Trophoblast cell (in vitro differentiated cells and primary cell): ENCODE measurements around the gene SLC50A1.

Experiments
- DNase-seq, 2 donors: peaks; one replicate each; pipeline ENCODE4 v3.0.0-alpha.2; 2016
- H2AFZ ChIP-seq: 2 replicates; pipeline ENCODE4 v1.6.1; 2013; ENCODE audit warnings: low read length, moderate library complexity, mild to moderate bottlenecking; ENCODE audit not compliant: insufficient read depth, poor library complexity
- H2AK5ac ChIP-seq: 2 replicates; pipeline ENCODE4 v1.6.1; 2013; ENCODE audit warnings: mild to moderate bottlenecking, low read length
- H2BK120ac ChIP-seq: 2 replicates; pipeline ENCODE4 v1.6.1; 2013; ENCODE audit warnings: low read length, mild to moderate bottlenecking, moderate library complexity; ENCODE audit not compliant: insufficient read depth, poor library complexity
- H2BK12ac ChIP-seq: 2 replicates; pipeline ENCODE4 v1.6.1; 2013; ENCODE audit warnings: mild to moderate bottlenecking, low read length, moderate library complexity
- H2BK5ac ChIP-seq: 2 replicates; pipeline ENCODE4 v1.6.1; 2013; ENCODE audit warnings: low read length, low read depth, moderate library complexity, mild to moderate bottlenecking; ENCODE audit not compliant: poor library complexity
- H3K14ac ChIP-seq: 2 replicates; pipeline ENCODE4 v1.6.1; 2013; ENCODE audit warnings: mild to moderate bottlenecking, low read length
- H3K18ac ChIP-seq: 2 replicates; pipeline ENCODE4 v1.6.1; 2013; ENCODE audit warnings: mild to moderate bottlenecking, low read length
- H3K23ac ChIP-seq: 2 replicates; pipeline ENCODE4 v1.6.1; 2013; ENCODE audit warnings: low read length
- H3K27ac ChIP-seq: 2 replicates; pipeline ENCODE4 v1.5.1; 2013; ENCODE audit warnings: low read depth, mild to moderate bottlenecking, inconsistent platforms, low read length, moderate library complexity
- H3K27me3 ChIP-seq: 2 replicates; pipeline ENCODE4 v1.6.1; 2013; ENCODE audit warnings: inconsistent platforms, mild to moderate bottlenecking, low read length, moderate library complexity; ENCODE audit not compliant: insufficient read depth
- H3K36me3 ChIP-seq, 2 experiments: 1 replicate in 1 of 2; 2 replicates in 1 of 2; pipeline ENCODE4 v1.6.1; 2013; ENCODE audit warnings: low read length in 2 of 2, mild to moderate bottlenecking in 2 of 2, moderate library complexity in 1 of 2; ENCODE audit not compliant: insufficient read depth in 2 of 2, control insufficient read depth in 1 of 2
- H3K4ac ChIP-seq: 2 replicates; pipeline ENCODE4 v1.6.1; 2013; ENCODE audit warnings: low read depth, mild to moderate bottlenecking, low read length, moderate library complexity
- H3K4me1 ChIP-seq, 2 experiments: 1 replicate in 1 of 2; 2 replicates in 1 of 2; pipeline ENCODE4 v1.6.1; 2013; ENCODE audit warnings: low read length in 2 of 2, mild to moderate bottlenecking in 2 of 2, moderate library complexity in 1 of 2; ENCODE audit not compliant: insufficient read depth in 2 of 2, control insufficient read depth in 1 of 2
- H3K4me2 ChIP-seq: 2 replicates; pipeline ENCODE4 v1.6.1; 2013; ENCODE audit warnings: inconsistent platforms, mild to moderate bottlenecking, low read length, moderate library complexity
- H3K4me3 ChIP-seq: 2 replicates; pipeline ENCODE4 v1.5.1; 2013; ENCODE audit warnings: mild to moderate bottlenecking, low read depth, low read length, inconsistent platforms
- H3K79me1 ChIP-seq: one replicate; pipeline ENCODE4 v1.6.1; 2013; ENCODE audit warnings: low read length
- H3K79me2 ChIP-seq: 2 replicates; pipeline ENCODE4 v1.6.1; 2013; ENCODE audit warnings: low read length, mild to moderate bottlenecking; ENCODE audit not compliant: control insufficient read depth, insufficient read depth, poor library complexity
- H3K9ac ChIP-seq: 2 replicates; pipeline ENCODE4 v1.6.1; 2013; ENCODE audit warnings: mild to moderate bottlenecking, low read length
- H3K9me3 ChIP-seq: 2 replicates; pipeline ENCODE4 v1.6.1; 2013; ENCODE audit warnings: low read depth, mild to moderate bottlenecking, control low read depth, inconsistent platforms, low read length; ENCODE audit not compliant: insufficient read depth
- H4K12ac ChIP-seq: 2 replicates; pipeline ENCODE4 v1.6.1; 2013; ENCODE audit warnings: low read depth, mild to moderate bottlenecking, low read length, moderate library complexity
- H4K8ac ChIP-seq: 2 replicates; pipeline ENCODE4 v1.6.1; 2013; ENCODE audit warnings: low read depth, mild to moderate bottlenecking, low read length, moderate library complexity
- H4K91ac ChIP-seq: one replicate; pipeline ENCODE4 v1.6.1; 2013; ENCODE audit warnings: low read depth, mild to moderate bottlenecking, low read length, moderate library complexity
- WGBS: extraction: QIAGEN DNeasy Blood & Tissue Kit; methylation state at CpG from one replicate; pipeline ENCODE4 v1.1.7; 2013; ENCODE audit warnings: missing lambda C conversion rate; ENCODE audit not compliant: insufficient read length, insufficient coverage; ENCODE audit errors: extremely low coverage; 5-methylcytosine and 5-hydroxymethylcytosine counted together

Gene SLC50A1

GRCh38 chr1:155092131-155092530 is 43.5 kb upstream of the SLC50A1 start:
- no CpG with 5 or more reads among the region's 6 CpGs for WGBS
- no peaks in the 10 kb centered on the region for H3K27me3 ChIP-seq

DNA sequence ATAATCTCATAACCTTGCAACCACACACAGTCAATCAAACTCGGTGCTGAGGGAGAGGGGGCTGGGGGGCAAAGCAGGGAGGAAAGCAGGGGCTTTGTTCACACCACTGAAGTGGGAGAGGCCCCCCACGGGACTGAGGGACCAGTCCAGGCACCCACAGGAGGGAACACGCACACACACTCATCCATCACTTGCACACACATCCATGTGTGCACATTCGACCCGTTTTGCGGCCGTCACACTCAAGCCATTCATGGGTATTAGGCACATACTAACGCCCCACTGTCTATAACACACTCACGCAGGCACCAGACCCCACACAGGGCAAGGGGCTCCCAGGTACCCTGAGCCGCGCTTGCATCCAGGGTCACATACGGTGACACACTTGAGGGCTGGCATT is 43.0 kb upstream of the SLC50A1 start:
- Histone ChIP-seq H3K4me2 (no peak overlapping the region), H3K4me1 (peaks cover 3 to 8% of the 10 kb centered on the region in 2 experiments), H3K9me3 (peaks cover 2% of the 10 kb centered on the region), H3K79me2 (no peaks in the 10 kb centered on the region), H2BK12ac (no peak overlapping the region), H2AFZ (no peak overlapping the region), H3K14ac (no peak overlapping the region), H3K27me3 (no peaks in the 10 kb centered on the region), H3K18ac (no peak overlapping the region), H3K9ac (no peak overlapping the region), H3K36me3 (no peaks in the 10 kb centered on the region), H3K4ac (no peak overlapping the region), H3K79me1 (peaks cover 2% of the 10 kb centered on the region), H3K23ac (no peak overlapping the region), H4K8ac (no peak overlapping the region), H3K4me3 (no peak overlapping the region), H2AK5ac (peak overlapping the region; percentile 16), H2BK5ac (no peak overlapping the region), H2BK120ac (no peak overlapping the region), H3K27ac (no peak overlapping the region), H4K12ac (no peak overlapping the region), H4K91ac (no peak overlapping the region)
- no CpG with 5 or more reads among the region's 12 CpGs for WGBS
- DNase-seq: no peak

More at GRCh38 chr1:155092131-155092530, 43.5 kb upstream of the SLC50A1 start:
- Histone ChIP-seq H3K27ac (no peak overlapping the region), H3K79me2 (no peaks in the 10 kb centered on the region), H3K18ac (no peak overlapping the region), H2AFZ (no peak overlapping the region), H2BK12ac (no peak overlapping the region), H3K14ac (no peak overlapping the region), H3K4me2 (no peak overlapping the region), H3K36me3 (no peaks in the 10 kb centered on the region), H3K4me3 (no peak overlapping the region), H2BK120ac (no peak overlapping the region), H3K9ac (no peak overlapping the region), H3K9me3 (peaks cover 2% of the 10 kb centered on the region), H4K8ac (no peak overlapping the region), H2AK5ac (peak overlapping the region; percentile 46), H3K23ac (no peak overlapping the region), H4K12ac (no peak overlapping the region), H4K91ac (no peak overlapping the region), H2BK5ac (no peak overlapping the region), H3K79me1 (peaks cover 2% of the 10 kb centered on the region), H3K4me1 (peaks cover 3 to 8% of the 10 kb centered on the region in 2 experiments), H3K4ac (no peak overlapping the region)
- DNase-seq: peak in 1 of 2 donors; percentile 29

DNA sequence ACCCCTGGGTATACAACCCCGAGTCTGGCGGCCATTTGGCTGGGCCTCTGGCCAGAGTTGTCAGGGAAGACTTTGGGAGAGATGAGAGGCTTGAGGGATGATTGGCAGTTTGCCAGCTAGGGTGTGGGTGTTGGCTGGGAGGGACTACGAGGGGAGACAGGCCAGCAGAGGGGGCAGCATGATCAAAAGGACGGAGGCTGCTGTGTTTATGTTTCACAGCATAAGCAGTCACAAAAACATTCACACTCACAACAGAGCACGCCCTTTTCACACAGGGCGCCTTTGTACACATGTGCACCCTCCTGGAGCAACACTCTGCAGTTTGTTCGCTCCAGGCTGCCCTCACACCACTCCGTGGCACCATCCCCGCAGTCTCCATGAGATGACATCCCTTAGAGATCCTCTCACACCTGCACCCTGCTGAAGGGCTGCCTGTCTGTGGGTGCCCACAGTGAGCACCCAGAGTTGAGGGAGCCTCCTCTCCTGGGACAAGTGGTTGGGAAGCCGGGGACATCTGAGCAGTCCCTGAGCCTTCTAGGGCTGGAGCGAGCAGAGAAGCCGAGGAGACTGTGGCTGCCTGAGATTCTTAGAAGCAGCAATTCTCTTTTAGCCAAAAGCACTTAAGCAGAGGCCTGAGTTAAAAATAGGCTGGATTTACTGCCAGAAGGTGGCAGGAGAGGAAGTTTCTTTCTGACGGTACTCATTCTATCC is 41.6 kb upstream of the SLC50A1 start:
- peak overlapping the region; percentile 16 for H3K14ac ChIP-seq
- no peaks in the 10 kb centered on the region for H3K36me3 ChIP-seq
- H3K27me3 ChIP-seq: no peaks in the 10 kb centered on the region
- no peak overlapping the region for H3K4ac ChIP-seq
- no peak overlapping the region for H4K91ac ChIP-seq
- peaks cover 2% of the 10 kb centered on the region for H3K9me3 ChIP-seq
- DNase-seq: peak; percentile 57 to 74
- peak overlapping the region; percentile 9 for H2BK12ac ChIP-seq
- no peak overlapping the region for H2BK120ac ChIP-seq
- no peak overlapping the region for H3K23ac ChIP-seq
- no peak overlapping the region for H2AFZ ChIP-seq
- no CpG with 5 or more reads among the region's 13 CpGs for WGBS
- H4K12ac ChIP-seq: no peak overlapping the region
- H2BK5ac ChIP-seq: no peak overlapping the region
- no peak overlapping the region for H3K9ac ChIP-seq
- no peak overlapping the region for H3K4me2 ChIP-seq
- H3K4me3 ChIP-seq: no peak overlapping the region
- no peak overlapping the region for H4K8ac ChIP-seq
- H3K79me2 ChIP-seq: no peaks in the 10 kb centered on the region
- H3K79me1 ChIP-seq: peaks cover 2% of the 10 kb centered on the region
- peaks cover 3 to 8% of the 10 kb centered on the region in 2 experiments for H3K4me1 ChIP-seq
- no peak overlapping the region for H3K18ac ChIP-seq
- no peak overlapping the region for H3K27ac ChIP-seq
- H2AK5ac ChIP-seq: no peak overlapping the region

DNA sequence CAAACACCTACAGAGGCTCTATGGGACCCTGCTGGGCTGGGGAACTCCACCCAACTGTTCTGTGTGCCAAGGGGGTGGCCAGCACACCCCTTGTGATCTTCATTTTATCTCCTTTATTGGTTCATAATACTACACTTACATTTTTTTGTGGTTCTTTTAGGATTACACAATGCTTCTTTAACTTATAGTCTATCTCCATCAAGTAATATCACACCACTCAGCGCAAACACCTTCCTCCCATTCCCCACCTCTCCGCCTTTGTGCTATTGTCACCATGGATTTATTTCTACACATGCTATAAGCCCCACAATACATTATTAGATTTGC is 41.1 kb upstream of the SLC50A1 start:
- no peak overlapping the region for H3K9ac ChIP-seq
- H3K79me1 ChIP-seq: peaks cover 2% of the 10 kb centered on the region
- no peaks in the 10 kb centered on the region for H3K79me2 ChIP-seq
- H2AFZ ChIP-seq: no peak overlapping the region
- no peak overlapping the region for H4K12ac ChIP-seq
- H4K8ac ChIP-seq: no peak overlapping the region
- H2AK5ac ChIP-seq: no peak overlapping the region
- no peak overlapping the region for H3K23ac ChIP-seq
- H3K4me1 ChIP-seq: peaks cover 3 to 8% of the 10 kb centered on the region in 2 experiments
- no peak overlapping the region for H3K4me3 ChIP-seq
- no peak overlapping the region for H3K27ac ChIP-seq
- no CpG with 5 or more reads among the region's 2 CpGs for WGBS
- DNase-seq: no peak
- no peak overlapping the region for H2BK120ac ChIP-seq
- H3K9me3 ChIP-seq: peaks cover 2% of the 10 kb centered on the region
- no peak overlapping the region for H3K18ac ChIP-seq
- no peaks in the 10 kb centered on the region for H3K36me3 ChIP-seq
- H3K4ac ChIP-seq: no peak overlapping the region
- no peak overlapping the region for H2BK12ac ChIP-seq
- H3K14ac ChIP-seq: no peak overlapping the region
- no peak overlapping the region for H3K4me2 ChIP-seq
- H3K27me3 ChIP-seq: no peaks in the 10 kb centered on the region
- no peak overlapping the region for H2BK5ac ChIP-seq
- H4K91ac ChIP-seq: no peak overlapping the region
